Endometrial microvascular endothelial cells (primary cell): Measurements from ENCODE around the gene BLOC1S2. TPM values are rescaled to one million over a fixed set of nuclear protein-coding genes. Genes with fewer than 3 reads are reported as not detected.
"Not testable (repeated sequence)": the region's sequence is repeated elsewhere in the genome, so short reads cannot be mapped to it uniquely, and the experiment has no call there.

Source experiments
- in situ Hi-C: cut with HindIII; loops from 2 replicates; pipeline ENCODE4 v1.10.0; 2017; ENCODE audit warnings: low sequenced_read_pairs, low pct_unique_long_range_greater_than_20kb; ENCODE audit errors: inconsistent ontology term
- total RNA-seq: library from RNA; depleted of rRNA; stranded (reverse); fragments of >200 nt; gene quantifications from one replicate; pipeline ENCODE4 v1.2.3, GENCODE V29; 2015; ENCODE audit errors: inconsistent ontology term

Gene BLOC1S2
- total RNA-seq, 1 donor from 2014 or later, result 74.7 TPM

- in situ Hi-C loops, result no loop called here
These were observed 10.8 kb upstream of the BLOC1S2 start for GRCh38 chr10:100297242-100297641.

- in situ Hi-C loops, result no loop called here
These were observed 6.6 kb upstream of the BLOC1S2 start for GRCh38 chr10:100293066-100293465.

- in situ Hi-C loops, result not testable (repeated sequence)
These were observed 5.8 kb upstream of the BLOC1S2 start for GRCh38 chr10:100292300-100292699.

- in situ Hi-C loops, result no loop called here
These were observed 4.9 kb upstream of the BLOC1S2 start for GRCh38 chr10:100291356-100291755.

GRCh38 chr10:100289641-100290040 lies 3.2 kb upstream of the BLOC1S2 start:
- in situ Hi-C loops, result no loop called here

- in situ Hi-C loops, result no loop called here
These were observed 1.7 kb upstream of the BLOC1S2 start for GRCh38 chr10:100288196-100288595.

GRCh38 chr10:100287756-100288155 lies 1.3 kb upstream of the BLOC1S2 start:
- in situ Hi-C loops, result no loop called here

- in situ Hi-C loops, result not testable (repeated sequence)
These were observed 1.2 kb downstream of the BLOC1S2 start for GRCh38 chr10:100285326-100285725.

GRCh38 chr10:100282907-100283306 lies 3.6 kb downstream of the BLOC1S2 start:
- in situ Hi-C loops, result no loop called here

- in situ Hi-C loops, result not testable (repeated sequence)
These were observed 9.5 kb downstream of the BLOC1S2 start for GRCh38 chr10:100276971-100277370.

GRCh38 chr10:100267239-100268104 lies 19.0 kb downstream of the BLOC1S2 start, which contains the start of gene CWF19L1:
Gene CWF19L1, minus strand, starts transcription at chr10:100267638. Its CDS starts 45 bp downstream, at chr10:100267593.
- in situ Hi-C loops, result no loop called here

- in situ Hi-C loops, result no loop called here
These were observed 20.5 kb downstream of the BLOC1S2 start for GRCh38 chr10:100265821-100266485.

GRCh38 chr10:100254191-100254590 lies 32.3 kb downstream of the BLOC1S2 start:
- in situ Hi-C loops, result no loop called here

- in situ Hi-C loops, result no loop called here
These were observed 33.4 kb downstream of the BLOC1S2 start for GRCh38 chr10:100253041-100253440.

GRCh38 chr10:100248820-100249219 lies 37.7 kb downstream of the BLOC1S2 start:
- in situ Hi-C loops, result no loop called here

- in situ Hi-C loops, result no loop called here
These were observed 40.8 kb downstream of the BLOC1S2 start for GRCh38 chr10:100245484-100246220.

- in situ Hi-C loops, result no loop called here
These were observed 46.6 kb downstream of the BLOC1S2 start for GRCh38 chr10:100239851-100240250.

GRCh38 chr10:100238429-100238828 lies 48.1 kb downstream of the BLOC1S2 start:
- in situ Hi-C loops, result no loop called here

GRCh38 chr10:100232101-100232500 lies 54.4 kb downstream of the BLOC1S2 start:
- in situ Hi-C loops, result no loop called here
